ENCODE data around the gene FAAH.
A peak's percentile ranks its signal among the peaks of the same experiment; 100 is the strongest.

The FAAH gene

DNA sequence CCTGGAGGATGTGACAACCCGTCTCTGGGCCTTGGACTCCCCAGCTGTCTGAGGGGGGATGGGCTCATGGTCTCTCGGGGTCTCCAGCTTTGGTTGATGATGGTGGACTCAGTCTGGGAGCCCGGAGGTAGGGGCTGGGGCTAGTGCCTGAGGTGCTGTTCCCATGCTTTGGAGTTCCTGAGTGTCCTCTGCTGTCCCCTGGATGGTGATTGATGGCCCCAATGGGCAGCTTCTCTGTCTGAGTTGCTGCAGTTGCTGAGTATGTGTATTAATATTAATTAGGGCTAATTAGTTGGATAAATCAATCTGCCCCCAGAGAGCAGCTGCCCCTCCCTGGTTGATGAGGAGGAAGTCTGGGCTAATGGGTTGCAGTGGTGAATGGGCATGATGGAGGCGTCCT lies 30.6 kb downstream of the FAAH start:
- H3K27ac ChIP-seq (replicated peaks; ENCODE audit: low read length) = no peak overlapping the region
- H3K4ac ChIP-seq (ENCODE audit: low read length) = no peak overlapping the region
- H4K91ac ChIP-seq (ENCODE audit: low read depth, low read length, poor library complexity) = no peak overlapping the region
- H3K4me3 ChIP-seq (ENCODE audit: low read length in 2 of 2) = no peak overlapping the region
- no peak overlapping the region for H3K23ac ChIP-seq (ENCODE audit: low read depth, low read length, poor library complexity)
- no peaks in the 10 kb centered on the region for H3K9me3 ChIP-seq (replicated peaks in 1 of 2; ENCODE audit: control insufficient read depth in 2 of 2, insufficient read depth in 1 of 2, low read depth in 1 of 2, low read length in 2 of 2)
- H3K36me3 ChIP-seq (replicated peaks in 1 of 2; ENCODE audit: control insufficient read depth in 2 of 2, insufficient read depth in 2 of 2, low read length in 2 of 2) = no peaks in the 10 kb centered on the region
- WGBS, 2 donors (ENCODE audit: extremely low coverage in 2 of 2, insufficient read length in 2 of 2, insufficient replicate concordance in 1 of 2) = no CpG with 5 or more reads among the region's 4 CpGs
- no peak overlapping the region for H3K9ac ChIP-seq (ENCODE audit: low read depth, low read length, poor library complexity)
- no peak overlapping the region for H4K8ac ChIP-seq (ENCODE audit: low read depth, low read length)
- H3K4me2 ChIP-seq (ENCODE audit: insufficient read depth, low read length, poor library complexity, severe bottlenecking) = no peak overlapping the region
- H2BK120ac ChIP-seq (ENCODE audit: low read depth, low read length) = no peak overlapping the region
- no peak overlapping the region for H2BK15ac ChIP-seq (ENCODE audit: low read length)
- DNase-seq (ENCODE audit: low spot score) = no peak
- no peak overlapping the region for H2AFZ ChIP-seq (ENCODE audit: low read length)
- H3K27me3 ChIP-seq (ENCODE audit: control insufficient read depth in 3 of 3, insufficient read depth in 3 of 3, low read depth in 1 of 3, low read length in 3 of 3) = peaks cover 0 to 21% (median 2%) of the 10 kb centered on the region in 3 experiments
- no peaks in the 10 kb centered on the region for H3K4me1 ChIP-seq (ENCODE audit: control insufficient read depth in 2 of 2, insufficient read depth in 1 of 2, low read depth in 1 of 2, low read length in 2 of 2)
- no peak overlapping the region for H2BK12ac ChIP-seq (ENCODE audit: low read length)
- H3K14ac ChIP-seq (ENCODE audit: low read length) = no peak overlapping the region
- H3K79me1 ChIP-seq (ENCODE audit: low read depth, low read length) = no peaks in the 10 kb centered on the region
- H3K18ac ChIP-seq (ENCODE audit: low read length) = no peak overlapping the region
- no peak overlapping the region for H2AK5ac ChIP-seq (ENCODE audit: low read depth, low read length)
- H2BK5ac ChIP-seq (ENCODE audit: low read length) = no peak overlapping the region

DNA sequence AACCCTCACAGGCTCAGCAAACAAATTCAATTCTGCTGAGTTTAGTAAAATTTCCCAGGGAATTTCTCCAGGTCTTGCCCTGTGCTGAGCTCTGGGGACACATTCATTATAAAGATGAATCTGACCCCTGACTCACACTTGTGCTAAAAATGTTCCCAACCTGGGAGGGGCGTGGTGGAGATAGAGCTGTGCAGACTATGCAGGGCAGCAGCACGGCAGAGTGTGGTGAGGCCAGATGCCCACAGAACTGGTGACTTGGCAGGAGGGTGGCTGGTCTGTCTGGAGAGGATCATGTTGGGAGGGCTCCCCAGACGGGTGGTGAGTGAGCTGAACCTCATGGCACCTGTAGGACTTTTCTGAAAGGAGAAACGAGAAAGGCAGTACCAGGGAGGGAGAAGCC lies 31.6 kb downstream of the FAAH start:
- Histone ChIP-seq H4K91ac (ENCODE audit: low read depth, low read length, poor library complexity) (no peak overlapping the region), H3K4me1 (ENCODE audit: control insufficient read depth in 2 of 2, insufficient read depth in 1 of 2, low read depth in 1 of 2, low read length in 2 of 2) (no peaks in the 10 kb centered on the region), H3K23ac (ENCODE audit: low read depth, low read length, poor library complexity) (no peak overlapping the region), H3K9me3 (replicated peaks in 1 of 2; ENCODE audit: control insufficient read depth in 2 of 2, insufficient read depth in 1 of 2, low read depth in 1 of 2, low read length in 2 of 2) (no peaks in the 10 kb centered on the region), H3K14ac (ENCODE audit: low read length) (no peak overlapping the region), H3K79me1 (ENCODE audit: low read depth, low read length) (no peaks in the 10 kb centered on the region), H2BK15ac (ENCODE audit: low read length) (no peak overlapping the region), H3K4ac (ENCODE audit: low read length) (no peak overlapping the region), H3K27me3 (ENCODE audit: control insufficient read depth in 3 of 3, insufficient read depth in 3 of 3, low read depth in 1 of 3, low read length in 3 of 3) (peaks cover 0 to 26% (median 2%) of the 10 kb centered on the region in 3 experiments), H3K4me2 (ENCODE audit: insufficient read depth, low read length, poor library complexity, severe bottlenecking) (no peak overlapping the region), H2AFZ (ENCODE audit: low read length) (no peak overlapping the region), H3K36me3 (replicated peaks in 1 of 2; ENCODE audit: control insufficient read depth in 2 of 2, insufficient read depth in 2 of 2, low read length in 2 of 2) (no peaks in the 10 kb centered on the region), H2BK5ac (ENCODE audit: low read length) (no peak overlapping the region), H3K9ac (ENCODE audit: low read depth, low read length, poor library complexity) (no peak overlapping the region), H3K18ac (ENCODE audit: low read length) (no peak overlapping the region), H4K8ac (ENCODE audit: low read depth, low read length) (no peak overlapping the region), H2BK12ac (ENCODE audit: low read length) (no peak overlapping the region), H2AK5ac (ENCODE audit: low read depth, low read length) (no peak overlapping the region), H3K27ac (replicated peaks; ENCODE audit: low read length) (no peak overlapping the region), H2BK120ac (ENCODE audit: low read depth, low read length) (no peak overlapping the region), H3K4me3 (ENCODE audit: low read length in 2 of 2) (no peak overlapping the region)
- no CpG with 5 or more reads among the region's 4 CpGs for WGBS, 2 donors (ENCODE audit: extremely low coverage in 2 of 2, insufficient read length in 2 of 2, insufficient replicate concordance in 1 of 2)
- DNase-seq (ENCODE audit: low spot score) = no peak

DNA sequence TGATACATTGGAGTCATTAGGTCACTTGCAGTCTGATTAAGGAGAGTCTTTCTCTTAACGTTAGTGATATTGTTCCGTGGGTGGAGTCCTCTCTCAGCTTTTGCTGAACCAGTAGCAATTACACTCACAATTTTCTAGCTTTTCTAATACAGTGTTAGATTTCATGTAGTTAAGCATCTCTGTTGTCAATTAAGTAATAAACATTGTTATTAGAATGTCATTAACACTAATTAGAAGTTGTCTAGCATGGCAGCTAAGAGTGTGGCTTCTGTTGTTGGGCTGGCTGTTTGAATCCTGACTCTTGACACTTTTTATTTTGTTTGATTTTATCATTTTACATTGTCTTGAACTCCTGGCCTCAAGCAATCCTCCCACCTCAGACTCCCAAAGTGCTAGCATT lies 33.4 kb downstream of the FAAH start:
- Histone ChIP-seq H2AK5ac (ENCODE audit: low read depth, low read length) (no peak overlapping the region), H3K4ac (ENCODE audit: low read length) (no peak overlapping the region), H4K91ac (ENCODE audit: low read depth, low read length, poor library complexity) (no peak overlapping the region), H2AFZ (ENCODE audit: low read length) (no peak overlapping the region), H2BK120ac (ENCODE audit: low read depth, low read length) (no peak overlapping the region), H3K4me3 (ENCODE audit: low read length in 2 of 2) (no peak overlapping the region), H3K27me3 (ENCODE audit: control insufficient read depth in 3 of 3, insufficient read depth in 3 of 3, low read depth in 1 of 3, low read length in 3 of 3) (peaks cover 0 to 39% (median 2%) of the 10 kb centered on the region in 3 experiments), H3K36me3 (replicated peaks in 1 of 2; ENCODE audit: control insufficient read depth in 2 of 2, insufficient read depth in 2 of 2, low read length in 2 of 2) (no peaks in the 10 kb centered on the region), H3K14ac (ENCODE audit: low read length) (no peak overlapping the region), H2BK5ac (ENCODE audit: low read length) (no peak overlapping the region), H2BK12ac (ENCODE audit: low read length) (no peak overlapping the region), H3K9me3 (replicated peaks in 1 of 2; ENCODE audit: control insufficient read depth in 2 of 2, insufficient read depth in 1 of 2, low read depth in 1 of 2, low read length in 2 of 2) (no peaks in the 10 kb centered on the region), H3K4me2 (ENCODE audit: insufficient read depth, low read length, poor library complexity, severe bottlenecking) (no peak overlapping the region), H3K9ac (ENCODE audit: low read depth, low read length, poor library complexity) (no peak overlapping the region), H2BK15ac (ENCODE audit: low read length) (no peak overlapping the region), H3K18ac (ENCODE audit: low read length) (no peak overlapping the region), H3K4me1 (ENCODE audit: control insufficient read depth in 2 of 2, insufficient read depth in 1 of 2, low read depth in 1 of 2, low read length in 2 of 2) (no peaks in the 10 kb centered on the region), H4K8ac (ENCODE audit: low read depth, low read length) (no peak overlapping the region), H3K27ac (replicated peaks; ENCODE audit: low read length) (no peak overlapping the region), H3K79me1 (ENCODE audit: low read depth, low read length) (no peaks in the 10 kb centered on the region), H3K23ac (ENCODE audit: low read depth, low read length, poor library complexity) (no peak overlapping the region)
- no peak for DNase-seq (ENCODE audit: low spot score)
- WGBS, 2 donors (ENCODE audit: extremely low coverage in 2 of 2, insufficient read length in 2 of 2, insufficient replicate concordance in 1 of 2) = no CpG with 5 or more reads among the region's 2 CpGs

DNA sequence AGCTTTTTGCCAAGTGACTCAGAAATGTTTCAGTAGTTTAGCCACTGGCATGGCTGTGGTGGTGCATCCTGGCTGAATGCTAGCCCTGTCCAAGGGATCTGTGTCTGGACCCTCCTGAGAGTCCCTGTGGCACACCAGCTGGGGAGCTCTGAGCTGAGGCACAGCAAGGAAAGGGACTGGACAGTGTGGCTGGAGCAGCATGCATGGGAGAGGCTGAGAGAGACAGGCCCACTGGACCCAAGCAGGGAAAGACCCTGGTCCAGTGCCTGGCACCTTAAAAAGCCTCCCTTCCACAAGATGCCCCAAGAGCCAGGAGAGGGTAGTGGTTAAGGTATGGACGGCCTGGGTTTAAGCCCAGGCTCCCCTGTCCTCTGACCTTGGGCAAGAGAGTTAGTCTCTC lies 35.3 kb downstream of the FAAH start:
- H2BK120ac ChIP-seq (ENCODE audit: low read depth, low read length) = no peak overlapping the region
- H2BK12ac ChIP-seq (ENCODE audit: low read length) = no peak overlapping the region
- no peak overlapping the region for H2AK5ac ChIP-seq (ENCODE audit: low read depth, low read length)
- H4K91ac ChIP-seq (ENCODE audit: low read depth, low read length, poor library complexity) = no peak overlapping the region
- no peak overlapping the region for H3K4ac ChIP-seq (ENCODE audit: low read length)
- no peak overlapping the region for H3K23ac ChIP-seq (ENCODE audit: low read depth, low read length, poor library complexity)
- no peaks in the 10 kb centered on the region for H3K36me3 ChIP-seq (replicated peaks in 1 of 2; ENCODE audit: control insufficient read depth in 2 of 2, insufficient read depth in 2 of 2, low read length in 2 of 2)
- no peak overlapping the region for H3K9ac ChIP-seq (ENCODE audit: low read depth, low read length, poor library complexity)
- no peak overlapping the region for H3K27ac ChIP-seq (replicated peaks; ENCODE audit: low read length)
- no peak overlapping the region for H3K14ac ChIP-seq (ENCODE audit: low read length)
- H3K27me3 ChIP-seq (ENCODE audit: control insufficient read depth in 3 of 3, insufficient read depth in 3 of 3, low read depth in 1 of 3, low read length in 3 of 3) = peaks cover 0 to 43% (median 2%) of the 10 kb centered on the region in 3 experiments
- H3K4me3 ChIP-seq (ENCODE audit: low read length in 2 of 2) = no peak overlapping the region
- H3K4me2 ChIP-seq (ENCODE audit: insufficient read depth, low read length, poor library complexity, severe bottlenecking) = no peak overlapping the region
- no peak overlapping the region for H2AFZ ChIP-seq (ENCODE audit: low read length)
- no peaks in the 10 kb centered on the region for H3K79me1 ChIP-seq (ENCODE audit: low read depth, low read length)
- H3K9me3 ChIP-seq (replicated peaks in 1 of 2; ENCODE audit: control insufficient read depth in 2 of 2, insufficient read depth in 1 of 2, low read depth in 1 of 2, low read length in 2 of 2) = no peaks in the 10 kb centered on the region
- no peak for DNase-seq (ENCODE audit: low spot score)
- H3K4me1 ChIP-seq (ENCODE audit: control insufficient read depth in 2 of 2, insufficient read depth in 1 of 2, low read depth in 1 of 2, low read length in 2 of 2) = peaks cover 0 to 6% of the 10 kb centered on the region in 2 donors
- H3K18ac ChIP-seq (ENCODE audit: low read length) = peak overlapping the region; percentile 32
- WGBS, 2 donors (ENCODE audit: extremely low coverage in 2 of 2, insufficient read length in 2 of 2, insufficient replicate concordance in 1 of 2) = no CpG with 5 or more reads among the region's 1 CpG
- H2BK15ac ChIP-seq (ENCODE audit: low read length) = no peak overlapping the region
- no peak overlapping the region for H2BK5ac ChIP-seq (ENCODE audit: low read length)
- H4K8ac ChIP-seq (ENCODE audit: low read depth, low read length) = no peak overlapping the region

Measured in neuronal stem cell (in vitro differentiated cells).